A673 (cell line): Measurements from ENCODE around the gene PPM1M.

Source experiments
- CTCF ChIP-seq: fragments of 300-800, 200-600 bp; sonication (generic); conservative IDR thresholded peaks from 2 replicates; pipeline ENCODE4 v1.5.1; 2017; ENCODE audit warnings: low read depth, mild to moderate bottlenecking, antibody characterized with exemption, low read length, moderate library complexity, mixed read lengths
- EZH2 ChIP-seq: fragments of 200-600 bp; sonication (generic); IDR thresholded peaks from 2 replicates; pipeline ENCODE4 v1.6.1; 2017; ENCODE audit warnings: borderline replicate concordance, low read depth, mild to moderate bottlenecking, mixed read lengths, antibody characterized with exemption, low read length; ENCODE audit not compliant: poor library complexity, severe bottlenecking

- TF ChIP-seq CTCF = no peak
- no peak for TF ChIP-seq EZH2
These were observed 35.0 kb upstream of the PPM1M start for GRCh38 chr3:52210550-52211046.
